Placental epithelial cell (primary cell): ENCODE data around the gene RAMP1. TPM values are rescaled to one million over a fixed set of nuclear protein-coding genes. Genes with fewer than 3 reads are reported as not detected.

ENCODE experiments used
- small RNA-seq: library from RNA; depleted of rRNA; stranded (forward); fragments of <200 nt; gene quantifications from one replicate; pipeline ENCODE3, GENCODE V24; 2012
- total RNA-seq: library from RNA; depleted of rRNA; stranded (reverse); fragments of >200 nt; gene quantifications from 2 replicates; pipeline ENCODE4 v1.2.3, GENCODE V29; 2012

RAMP1 gene
- total RNA-seq, result 2.4 and 3.6 TPM in 2 replicates

GRCh38 chr2:237859533-237860272, at the start of gene RAMP1:
Gene RAMP1, plus strand, starts transcription at chr2:237859623. Its CDS starts 53 bp downstream, at chr2:237859676.

Small RNA genes within 50 kb of the gene (small RNA-seq; reads per million reads assigned to genes)
- not detected for gene RF00157

Other genes with a start within 250 kb of the RAMP1 start
- 127 and 146 TPM in 2 replicates for gene LRRFIP1, start 232.0 kb upstream of the RAMP1 start, total RNA-seq
- gene RBM44, start 60.8 kb upstream of the RAMP1 start, total RNA-seq, result 0.22 and 1.6 TPM in 2 replicates
- 17.3 and 65.0 TPM in 2 replicates for gene UBE2F, start 107.4 kb downstream of the RAMP1 start, total RNA-seq
- 8.2 and 10.2 TPM in 2 replicates for gene SCLY, start 201.4 kb downstream of the RAMP1 start, total RNA-seq
- 0.87 and 7.5 TPM in 2 replicates for gene ESPNL, start 240.7 kb downstream of the RAMP1 start, total RNA-seq